ENCODE data around the gene TDRD5. TPM values are rescaled to one million over a fixed set of nuclear protein-coding genes. Genes with fewer than 3 reads are reported as not detected.

The TDRD5 gene
- polyA plus RNA-seq, 4 donors = 0.24 to 1.1 (median 0.42) TPM

GRCh38 chr1:179554427-179554826 lies 37.2 kb upstream of the TDRD5 start:
- DNase-seq (no peak), FAIRE-seq (no peak)
- Histone ChIP-seq H3K27ac (ENCODE audit: low read depth in 1 of 3, low read length in 2 of 3) (no peak overlapping the region), H3K9me3 (ENCODE audit: control insufficient read depth in 2 of 2, insufficient read depth in 1 of 2, low read depth in 1 of 2, low read length in 1 of 2) (no peaks in the 10 kb centered on the region), H3K27me3 (ENCODE audit: control insufficient read depth in 3 of 3, insufficient read depth in 3 of 3, low read length in 3 of 3) (no peaks in the 10 kb centered on the region), H3K36me3 (ENCODE audit: control insufficient read depth in 3 of 3, insufficient read depth in 2 of 3, low read depth in 1 of 3, low read length in 3 of 3) (no peaks in the 10 kb centered on the region), H3K4me3 (ENCODE audit: low read depth in 1 of 3, low read length in 3 of 3) (no peak overlapping the region), H3K4me1 (ENCODE audit: control insufficient read depth in 3 of 3, insufficient read depth in 2 of 3, low read depth in 1 of 3, low read length in 2 of 3) (no peaks in the 10 kb centered on the region)

GRCh38 chr1:179558078-179558477 lies 33.6 kb upstream of the TDRD5 start:
- Histone ChIP-seq H3K27me3 (ENCODE audit: control insufficient read depth in 3 of 3, insufficient read depth in 3 of 3, low read length in 3 of 3) (no peaks in the 10 kb centered on the region), H3K36me3 (ENCODE audit: control insufficient read depth in 3 of 3, insufficient read depth in 2 of 3, low read depth in 1 of 3, low read length in 3 of 3) (no peaks in the 10 kb centered on the region), H3K4me3 (ENCODE audit: low read depth in 1 of 3, low read length in 3 of 3) (no peak overlapping the region), H3K4me1 (ENCODE audit: control insufficient read depth in 3 of 3, insufficient read depth in 2 of 3, low read depth in 1 of 3, low read length in 2 of 3) (no peaks in the 10 kb centered on the region), H3K9me3 (ENCODE audit: control insufficient read depth in 2 of 2, insufficient read depth in 1 of 2, low read depth in 1 of 2, low read length in 1 of 2) (no peaks in the 10 kb centered on the region), H3K27ac (ENCODE audit: low read depth in 1 of 3, low read length in 2 of 3) (no peak overlapping the region)
- 87 to 97% (median 90%) methylated on average over 1 of the region's 1 CpG for WGBS, 3 donors
- DNase-seq = no peak
- no peak for FAIRE-seq

GRCh38 chr1:179575497-179576314 lies 15.9 kb upstream of the TDRD5 start, which contains the start of gene NPHS2:
Gene NPHS2 (minus strand): TSS chr1:179575948. CDS start chr1:179575864, 84 bp downstream.
- H3K4me1 ChIP-seq (ENCODE audit: control insufficient read depth in 3 of 3, insufficient read depth in 2 of 3, low read depth in 1 of 3, low read length in 2 of 3) = no peaks in the 10 kb centered on the region
- H3K27ac ChIP-seq (ENCODE audit: low read depth in 1 of 3, low read length in 2 of 3) = no peak within 1 kb of the TSS
- H3K36me3 ChIP-seq (ENCODE audit: control insufficient read depth in 3 of 3, insufficient read depth in 2 of 3, low read depth in 1 of 3, low read length in 3 of 3) = no peaks in the 10 kb centered on the region
- FAIRE-seq = no peak
- H3K27me3 ChIP-seq (ENCODE audit: control insufficient read depth in 3 of 3, insufficient read depth in 3 of 3, low read length in 3 of 3) = peaks cover 2 to 28% (median 8%) of the 10 kb centered on the region in 3 donors
- peak; percentile 43 to 59 for DNase-seq
- H3K9me3 ChIP-seq (ENCODE audit: control insufficient read depth in 2 of 2, insufficient read depth in 1 of 2, low read depth in 1 of 2, low read length in 1 of 2) = no peaks in the 10 kb centered on the region
- 3 to 6% (median 4%) methylated on average over 52 to 77 of the region's 77 CpGs for WGBS, 3 donors
- H3K4me3 ChIP-seq (ENCODE audit: low read depth in 1 of 3, low read length in 3 of 3) = peak within 1 kb of the TSS in 1 of 3 donors; percentile 40

GRCh38 chr1:179576509-179576908 lies 15.1 kb upstream of the TDRD5 start:
- DNase-seq = peak in 1 of 2 donors; percentile 13
- Histone ChIP-seq H3K27me3 (ENCODE audit: control insufficient read depth in 3 of 3, insufficient read depth in 3 of 3, low read length in 3 of 3) (peaks cover 2 to 28% (median 8%) of the 10 kb centered on the region in 3 donors), H3K27ac (ENCODE audit: low read depth in 1 of 3, low read length in 2 of 3) (no peak overlapping the region), H3K36me3 (ENCODE audit: control insufficient read depth in 3 of 3, insufficient read depth in 2 of 3, low read depth in 1 of 3, low read length in 3 of 3) (no peaks in the 10 kb centered on the region), H3K4me3 (ENCODE audit: low read depth in 1 of 3, low read length in 3 of 3) (no peak overlapping the region), H3K4me1 (ENCODE audit: control insufficient read depth in 3 of 3, insufficient read depth in 2 of 3, low read depth in 1 of 3, low read length in 2 of 3) (no peaks in the 10 kb centered on the region), H3K9me3 (ENCODE audit: control insufficient read depth in 2 of 2, insufficient read depth in 1 of 2, low read depth in 1 of 2, low read length in 1 of 2) (no peaks in the 10 kb centered on the region)
- FAIRE-seq = no peak
- 25 to 33% (median 27%) methylated on average over 5 of the region's 5 CpGs for whole genome bisulfite sequencing, 3 donors

GRCh38 chr1:179583771-179584320 lies 7.8 kb upstream of the TDRD5 start:
- no peak for FAIRE-seq
- H3K27ac ChIP-seq (ENCODE audit: low read depth in 1 of 3, low read length in 2 of 3) = no peak overlapping the region
- H3K27me3 ChIP-seq (ENCODE audit: control insufficient read depth in 3 of 3, insufficient read depth in 3 of 3, low read length in 3 of 3) = peaks cover 0 to 5% (median 2%) of the 10 kb centered on the region in 3 donors
- H3K9me3 ChIP-seq (ENCODE audit: control insufficient read depth in 2 of 2, insufficient read depth in 1 of 2, low read depth in 1 of 2, low read length in 1 of 2) = no peaks in the 10 kb centered on the region
- WGBS, 3 donors = 89 to 90% (median 89%) methylated on average over 5 of the region's 5 CpGs
- peaks cover 0 to 2% (median 2%) of the 10 kb centered on the region in 3 donors for H3K4me1 ChIP-seq (ENCODE audit: control insufficient read depth in 3 of 3, insufficient read depth in 2 of 3, low read depth in 1 of 3, low read length in 2 of 3)
- no peak for DNase-seq
- no peak overlapping the region for H3K4me3 ChIP-seq (ENCODE audit: low read depth in 1 of 3, low read length in 3 of 3)
- no peaks in the 10 kb centered on the region for H3K36me3 ChIP-seq (ENCODE audit: control insufficient read depth in 3 of 3, insufficient read depth in 2 of 3, low read depth in 1 of 3, low read length in 3 of 3)

GRCh38 chr1:179586107-179586823 lies 5.4 kb upstream of the TDRD5 start:
- H3K4me3 ChIP-seq (ENCODE audit: low read depth in 1 of 3, low read length in 3 of 3) = peak overlapping the region in 2 of 3 donors; percentile 22 to 26
- peak overlapping the region in 1 of 3 donors; percentile 56 for H3K27ac ChIP-seq (ENCODE audit: low read depth in 1 of 3, low read length in 2 of 3)
- H3K27me3 ChIP-seq (ENCODE audit: control insufficient read depth in 3 of 3, insufficient read depth in 3 of 3, low read length in 3 of 3) = peaks cover 0 to 6% (median 2%) of the 10 kb centered on the region in 3 donors
- DNase-seq (peak; percentile 70 to 78), FAIRE-seq (no peak)
- WGBS, 3 donors = 4 to 6% (median 5%) methylated on average over 44 to 60 of the region's 60 CpGs
- no peaks in the 10 kb centered on the region for H3K9me3 ChIP-seq (ENCODE audit: control insufficient read depth in 2 of 2, insufficient read depth in 1 of 2, low read depth in 1 of 2, low read length in 1 of 2)
- peaks cover 0 to 5% (median 2%) of the 10 kb centered on the region in 3 donors for H3K4me1 ChIP-seq (ENCODE audit: control insufficient read depth in 3 of 3, insufficient read depth in 2 of 3, low read depth in 1 of 3, low read length in 2 of 3)
- H3K36me3 ChIP-seq (ENCODE audit: control insufficient read depth in 3 of 3, insufficient read depth in 2 of 3, low read depth in 1 of 3, low read length in 3 of 3) = no peaks in the 10 kb centered on the region

GRCh38 chr1:179587336-179587735 lies 4.3 kb upstream of the TDRD5 start:
- H3K4me1 ChIP-seq (ENCODE audit: control insufficient read depth in 3 of 3, insufficient read depth in 2 of 3, low read depth in 1 of 3, low read length in 2 of 3) = peaks cover 0 to 5% (median 2%) of the 10 kb centered on the region in 3 donors
- 87 to 93% (median 92%) methylated on average over 6 of the region's 6 CpGs for WGBS, 3 donors
- DNase-seq = no peak

GRCh38 chr1:179588425-179589024 lies 3.1 kb upstream of the TDRD5 start:
- H3K27me3 ChIP-seq (ENCODE audit: control insufficient read depth in 3 of 3, insufficient read depth in 3 of 3, low read length in 3 of 3) = peaks cover 0 to 13% (median 9%) of the 10 kb centered on the region in 3 donors
- H3K4me3 ChIP-seq (ENCODE audit: low read depth in 1 of 3, low read length in 3 of 3) = no peak overlapping the region
- 65 to 82% (median 68%) methylated on average over 18 of the region's 18 CpGs for WGBS, 3 donors
- no peak overlapping the region for H3K27ac ChIP-seq (ENCODE audit: low read depth in 1 of 3, low read length in 2 of 3)
- peak in 1 of 2 donors; percentile 91 for DNase-seq
- no peaks in the 10 kb centered on the region for H3K36me3 ChIP-seq (ENCODE audit: control insufficient read depth in 3 of 3, insufficient read depth in 2 of 3, low read depth in 1 of 3, low read length in 3 of 3)
- FAIRE-seq = no peak
- H3K9me3 ChIP-seq (ENCODE audit: control insufficient read depth in 2 of 2, insufficient read depth in 1 of 2, low read depth in 1 of 2, low read length in 1 of 2) = peaks cover 0 to 5% of the 10 kb centered on the region in 2 donors
- peaks cover 0 to 5% (median 2%) of the 10 kb centered on the region in 3 donors for H3K4me1 ChIP-seq (ENCODE audit: control insufficient read depth in 3 of 3, insufficient read depth in 2 of 3, low read depth in 1 of 3, low read length in 2 of 3)

More at GRCh38 chr1:179587336-179587735, 4.3 kb upstream of the TDRD5 start:
- Histone ChIP-seq H3K9me3 (ENCODE audit: control insufficient read depth in 2 of 2, insufficient read depth in 1 of 2, low read depth in 1 of 2, low read length in 1 of 2) (peaks cover 0 to 2% of the 10 kb centered on the region in 2 donors), H3K27me3 (ENCODE audit: control insufficient read depth in 3 of 3, insufficient read depth in 3 of 3, low read length in 3 of 3) (peaks cover 0 to 9% (median 9%) of the 10 kb centered on the region in 3 donors), H3K36me3 (ENCODE audit: control insufficient read depth in 3 of 3, insufficient read depth in 2 of 3, low read depth in 1 of 3, low read length in 3 of 3) (no peaks in the 10 kb centered on the region), H3K27ac (ENCODE audit: low read depth in 1 of 3, low read length in 2 of 3) (no peak overlapping the region), H3K4me3 (ENCODE audit: low read depth in 1 of 3, low read length in 3 of 3) (no peak overlapping the region)
- FAIRE-seq = no peak
